Measurements from ENCODE around the gene ALOX5AP.

ALOX5AP gene

GRCh38 chr13:30762643-30763042, 27.3 kb downstream of the ALOX5AP start:
- DNase-seq = no peak

- no peak for DNase-seq
These were observed 28.6 kb downstream of the ALOX5AP start for GRCh38 chr13:30763786-30764413.

- DNase-seq = no peak
These were observed 30.9 kb downstream of the ALOX5AP start for GRCh38 chr13:30766231-30766630.

- DNase-seq = no peak
These were observed 35.6 kb downstream of the ALOX5AP start for GRCh38 chr13:30770929-30771328.

GRCh38 chr13:30773561-30773960, 38.2 kb downstream of the ALOX5AP start:
- no peak for DNase-seq

GRCh38 chr13:30774214-30774730, 38.9 kb downstream of the ALOX5AP start:
- peak in 3 of 5 experiments; percentile 12 to 88 (median 62) for DNase-seq

- DNase-seq = no peak
These were observed 41.3 kb downstream of the ALOX5AP start for GRCh38 chr13:30776661-30777060.

GRCh38 chr13:30779016-30779415, 43.7 kb downstream of the ALOX5AP start:
- no peak for DNase-seq

GRCh38 chr13:30779608-30780007, 44.3 kb downstream of the ALOX5AP start:
- no peak for DNase-seq

GRCh38 chr13:30780338-30780981, 45.1 kb downstream of the ALOX5AP start:
- no peak for DNase-seq

GRCh38 chr13:30785191-30785850, 50.0 kb downstream of the ALOX5AP start:
- no peak for DNase-seq

- no peak for DNase-seq
These were observed 51.3 kb downstream of the ALOX5AP start for GRCh38 chr13:30786648-30787047.

GRCh38 chr13:30787738-30788525, 52.6 kb downstream of the ALOX5AP start:
- no peak for DNase-seq

- DNase-seq = no peak
These were observed 54.0 kb downstream of the ALOX5AP start for GRCh38 chr13:30789166-30789862.

GRCh38 chr13:30790592-30790991, 55.2 kb downstream of the ALOX5AP start:
- no peak for DNase-seq

- no peak for DNase-seq
These were observed 56.1 kb downstream of the ALOX5AP start for GRCh38 chr13:30791354-30792001.

- DNase-seq = no peak
These were observed 57.1 kb downstream of the ALOX5AP start for GRCh38 chr13:30792285-30793000.

GRCh38 chr13:30796132-30796572, 60.8 kb downstream of the ALOX5AP start:
- peak in 2 of 5 experiments; percentile 6 to 59 for DNase-seq

- DNase-seq = peak in 1 of 5 experiments; percentile 18
These were observed 61.6 kb downstream of the ALOX5AP start for GRCh38 chr13:30796631-30797601.

Measured in T-helper 2 cell (primary cell).